ENCODE measurements around the gene COX19.

DNA sequence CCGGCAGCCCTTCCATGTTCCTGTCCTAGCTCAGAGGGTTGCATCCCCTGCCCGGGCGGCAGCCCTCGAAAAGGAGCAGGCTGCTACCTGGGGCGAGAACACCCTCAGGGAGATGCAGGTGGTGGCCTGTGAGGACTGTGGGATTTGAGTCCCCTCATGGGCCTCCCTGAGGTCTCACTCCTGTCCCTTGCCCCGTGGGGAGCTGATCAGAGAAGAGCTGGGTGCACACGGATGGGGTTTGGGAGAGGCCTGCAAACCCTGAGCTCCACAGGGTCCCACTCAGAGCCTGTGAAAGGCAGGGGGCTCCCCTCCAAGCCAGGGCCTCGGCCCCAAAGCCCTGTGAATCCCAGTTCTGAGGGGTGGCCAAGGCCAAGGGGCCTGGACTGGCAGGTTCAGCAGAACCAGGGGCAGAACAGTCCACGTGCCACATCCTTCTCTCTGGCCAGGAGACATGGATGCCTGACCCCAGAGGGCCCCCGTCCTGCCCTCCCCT lies 7.2 kb upstream of the COX19 start:
- TF ChIP-seq ZNF720 (CRISPR knock-in tag; IDR thresholded peaks at IDR 0.05) (no peak), ZNF205 (CRISPR knock-in tag; IDR thresholded peaks at IDR 0.05) (no peak), FOXM1 (CRISPR knock-in tag; IDR thresholded peaks at IDR 0.05) (no peak), RAD21 (CRISPR knock-in tag; IDR thresholded peaks at IDR 0.05) (no peak), YY1 (IDR thresholded peaks at IDR 0.05; ENCODE audit: insufficient read depth, insufficient replicate concordance, low read depth, low read length) (no peak), ZUFSP (CRISPR knock-in tag; IDR thresholded peaks at IDR 0.05; ENCODE audit: borderline replicate concordance) (no peak), IKZF4 (CRISPR knock-in tag; IDR thresholded peaks at IDR 0.05; ENCODE audit: borderline replicate concordance, low read depth, not compliant biosample characterization) (no peak), FLYWCH1 (CRISPR knock-in tag; IDR thresholded peaks at IDR 0.05) (no peak)
- TF ChIP-seq, protein P1, sequence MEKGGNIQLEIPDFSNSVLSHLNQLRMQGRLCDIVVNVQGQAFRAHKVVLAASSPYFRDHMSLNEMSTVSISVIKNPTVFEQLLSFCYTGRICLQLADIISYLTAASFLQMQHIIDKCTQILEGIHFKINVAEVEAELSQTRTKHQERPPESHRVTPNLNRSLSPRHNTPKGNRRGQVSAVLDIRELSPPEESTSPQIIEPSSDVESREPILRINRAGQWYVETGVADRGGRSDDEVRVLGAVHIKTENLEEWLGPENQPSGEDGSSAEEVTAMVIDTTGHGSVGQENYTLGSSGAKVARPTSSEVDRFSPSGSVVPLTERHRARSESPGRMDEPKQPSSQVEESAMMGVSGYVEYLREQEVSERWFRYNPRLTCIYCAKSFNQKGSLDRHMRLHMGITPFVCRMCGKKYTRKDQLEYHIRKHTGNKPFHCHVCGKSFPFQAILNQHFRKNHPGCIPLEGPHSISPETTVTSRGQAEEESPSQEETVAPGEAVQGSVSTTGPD (CRISPR knock-in tag; IDR thresholded peaks at IDR 0.05): no peak
- TF ChIP-seq, protein P2, sequence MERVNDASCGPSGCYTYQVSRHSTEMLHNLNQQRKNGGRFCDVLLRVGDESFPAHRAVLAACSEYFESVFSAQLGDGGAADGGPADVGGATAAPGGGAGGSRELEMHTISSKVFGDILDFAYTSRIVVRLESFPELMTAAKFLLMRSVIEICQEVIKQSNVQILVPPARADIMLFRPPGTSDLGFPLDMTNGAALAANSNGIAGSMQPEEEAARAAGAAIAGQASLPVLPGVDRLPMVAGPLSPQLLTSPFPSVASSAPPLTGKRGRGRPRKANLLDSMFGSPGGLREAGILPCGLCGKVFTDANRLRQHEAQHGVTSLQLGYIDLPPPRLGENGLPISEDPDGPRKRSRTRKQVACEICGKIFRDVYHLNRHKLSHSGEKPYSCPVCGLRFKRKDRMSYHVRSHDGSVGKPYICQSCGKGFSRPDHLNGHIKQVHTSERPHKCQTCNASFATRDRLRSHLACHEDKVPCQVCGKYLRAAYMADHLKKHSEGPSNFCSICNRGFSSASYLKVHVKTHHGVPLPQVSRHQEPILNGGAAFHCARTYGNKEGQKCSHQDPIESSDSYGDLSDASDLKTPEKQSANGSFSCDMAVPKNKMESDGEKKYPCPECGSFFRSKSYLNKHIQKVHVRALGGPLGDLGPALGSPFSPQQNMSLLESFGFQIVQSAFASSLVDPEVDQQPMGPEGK (CRISPR knock-in tag; IDR thresholded peaks at IDR 0.05): no peak
